Psoas muscle (tissue), 8 donors: ENCODE measurements around the gene PLPP3. TPM values are rescaled to one million over a fixed set of nuclear protein-coding genes. Genes with fewer than 3 reads are reported as not detected.

Experiments
- ATAC-seq, 4 donors: fragments of 200-7000 bp; cut with Tn5 transposase; one replicate each; pipeline ENCODE4 v1.9.1; 2020; ENCODE audit warnings: moderate library complexity in 3 of 4, mild to moderate bottlenecking in 2 of 4
- DNase-seq, 2 donors: peaks; one replicate each; pipeline ENCODE4 v3.0.0-alpha.2; 2020
- H3K27ac ChIP-seq: fragments of 200-600 bp; one replicate; pipeline ENCODE4 v1.8.0; 2022
- H3K27me3 ChIP-seq, 3 donors: fragments of 200-600 bp in 1 of 3; one replicate each; pipeline versions ENCODE4 v1.6.1 to v1.8.0; 2013 to 2022; ENCODE audit warnings: low read length in 2 of 3, mild to moderate bottlenecking in 2 of 3, moderate library complexity in 1 of 3; ENCODE audit not compliant: insufficient read depth in 3 of 3
- H3K36me3 ChIP-seq, 2 donors: fragments of 200-600 bp in 1 of 2; one replicate each; pipeline versions ENCODE4 v1.6.1 to v1.8.0; 2013 to 2022; ENCODE audit warnings: low read depth in 1 of 2, mild to moderate bottlenecking in 1 of 2, moderate library complexity in 1 of 2; ENCODE audit not compliant: insufficient read depth in 1 of 2
- H3K4me1 ChIP-seq: fragments of 200-600 bp; one replicate; pipeline ENCODE4 v1.8.0; 2022
- H3K4me3 ChIP-seq: fragments of 200-600 bp; one replicate; pipeline ENCODE4 v1.8.0; 2022; ENCODE audit warnings: mild to moderate bottlenecking
- H3K9me3 ChIP-seq: fragments of 200-600 bp; one replicate; pipeline ENCODE4 v1.8.0; 2022
- WGBS, 3 donors: extraction: QIAGEN DNeasy Blood & Tissue Kit; methylation state at CpG; one replicate each; pipeline versions ENCODE4 v1.1.6 to v1.1.7; 2013; 5-methylcytosine and 5-hydroxymethylcytosine counted together
- intact Hi-C, 2 donors: fragments of 100-400 bp; cut with DNase I; formaldehyde crosslinking; loops; one replicate each; pipeline versions ENCODE4 v1.11.0 to v1.14.2; 2022
- polyA plus RNA-seq, 3 donors: library from polyadenylated mRNA; stranded (reverse); fragments of 200-250 nt; gene quantifications; one replicate each; pipeline ENCODE4 v1.2.3, GENCODE V29; 2013
- total RNA-seq, 4 donors: library from RNA; stranded (reverse); fragmentation: NEBNext Ultra II Directional in 2 of 4; extraction: Animal tissue kit (Norgen Biotek cat#: 25700) in 2 of 4; gene quantifications; one replicate each; pipeline versions ENCODE4 v1.2.1 to v1.2.4, GENCODE V29; 2021 to 2023
- TF ChIP-seq, protein P1 (sequence below): fragments of 200-600 bp; IDR thresholded peaks from one replicate; pipeline ENCODE4 v1.8.0; 2022; ENCODE audit warnings: antibody characterized with exemption
- donor health status: healthy with polysubstance abuse.
- donor health status: DM: no; HTN: no; CAD: no; lungs with moderate emphysema.
- donor health status: Bipolar disorder and iron deficiency.
- donor health status: healthy.
- donor health status: DM: yes; HTN: yes; CAD: no.
- donor health status: DM: no; HTN: no; CAD: no.
- donor health status: DM: no; HTN: no; CAD: no.
- donor health status: DM: yes; HTN: yes; CAD: no.

Gene PLPP3
- total and polyA plus RNA-seq, 7 donors: 35.5 to 69.1 (median 46.3) TPM

GRCh38 chr1:56548571-56548970 is 30.8 kb downstream of the PLPP3 start:
- peaks cover 68% of the 10 kb centered on the region for H3K4me1 ChIP-seq

DNA sequence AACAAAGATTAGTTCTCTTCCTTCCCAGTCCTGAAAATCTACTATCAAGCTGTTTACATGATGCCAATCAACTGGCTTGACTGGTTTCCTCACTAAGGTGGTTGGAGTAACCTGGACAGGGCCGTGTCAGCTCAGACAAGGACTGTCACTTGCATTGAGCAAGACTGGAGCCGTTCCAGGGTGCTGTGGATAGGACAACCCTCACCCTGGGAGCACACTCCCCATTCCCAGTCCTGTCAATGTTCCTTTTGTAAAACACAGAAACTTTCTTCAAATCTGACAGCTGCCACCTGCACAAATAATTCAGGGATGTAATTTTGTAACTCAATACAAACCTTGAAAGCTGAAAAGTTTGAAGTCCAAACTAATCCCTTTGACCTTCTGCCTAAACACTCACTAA is 31.4 kb downstream of the PLPP3 start:
- peak; percentile 77 to 91 (median 88) for ATAC-seq
- Histone ChIP-seq H3K9me3 (no peaks in the 10 kb centered on the region), H3K27ac (peak overlapping the region; percentile 12), H3K27me3 (no peaks in the 10 kb centered on the region), H3K36me3 (no peaks in the 10 kb centered on the region), H3K4me1 (peaks cover 70% of the 10 kb centered on the region), H3K4me3 (no peak overlapping the region)
- peak; percentile 72 to 84 for DNase-seq
- intact Hi-C loops: no loop called here
- 15 to 26% (median 20%) methylated on average over 2 of the region's 2 CpGs for WGBS, 3 donors
- TF ChIP-seq, protein P1, sequence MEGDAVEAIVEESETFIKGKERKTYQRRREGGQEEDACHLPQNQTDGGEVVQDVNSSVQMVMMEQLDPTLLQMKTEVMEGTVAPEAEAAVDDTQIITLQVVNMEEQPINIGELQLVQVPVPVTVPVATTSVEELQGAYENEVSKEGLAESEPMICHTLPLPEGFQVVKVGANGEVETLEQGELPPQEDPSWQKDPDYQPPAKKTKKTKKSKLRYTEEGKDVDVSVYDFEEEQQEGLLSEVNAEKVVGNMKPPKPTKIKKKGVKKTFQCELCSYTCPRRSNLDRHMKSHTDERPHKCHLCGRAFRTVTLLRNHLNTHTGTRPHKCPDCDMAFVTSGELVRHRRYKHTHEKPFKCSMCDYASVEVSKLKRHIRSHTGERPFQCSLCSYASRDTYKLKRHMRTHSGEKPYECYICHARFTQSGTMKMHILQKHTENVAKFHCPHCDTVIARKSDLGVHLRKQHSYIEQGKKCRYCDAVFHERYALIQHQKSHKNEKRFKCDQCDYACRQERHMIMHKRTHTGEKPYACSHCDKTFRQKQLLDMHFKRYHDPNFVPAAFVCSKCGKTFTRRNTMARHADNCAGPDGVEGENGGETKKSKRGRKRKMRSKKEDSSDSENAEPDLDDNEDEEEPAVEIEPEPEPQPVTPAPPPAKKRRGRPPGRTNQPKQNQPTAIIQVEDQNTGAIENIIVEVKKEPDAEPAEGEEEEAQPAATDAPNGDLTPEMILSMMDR: no peak

More at GRCh38 chr1:56548571-56548970, 30.8 kb downstream of the PLPP3 start:
- Histone ChIP-seq H3K36me3 (no peaks in the 10 kb centered on the region), H3K27ac (no peak overlapping the region), H3K27me3 (no peaks in the 10 kb centered on the region), H3K9me3 (no peaks in the 10 kb centered on the region), H3K4me3 (no peak overlapping the region)
- TF ChIP-seq, protein P1: no peak
- DNase-seq (no peak), ATAC-seq (peak; percentile 40 to 53 (median 44))
- intact Hi-C loops: no loop called here

GRCh38 chr1:56547473-56547872 is 31.9 kb downstream of the PLPP3 start:
- H3K27ac ChIP-seq: peak overlapping the region; percentile 12
- WGBS, 3 donors: 48 to 81% (median 68%) methylated on average over 1 of the region's 1 CpG
- no peak for DNase-seq
- no peaks in the 10 kb centered on the region for H3K9me3 ChIP-seq
- TF ChIP-seq, protein P1: no peak
- peak in 3 of 4 donors; percentile 37 to 52 (median 49) for ATAC-seq
- H3K4me3 ChIP-seq: no peak overlapping the region
- intact Hi-C loops: no loop called here
- H3K27me3 ChIP-seq: no peaks in the 10 kb centered on the region
- H3K36me3 ChIP-seq: no peaks in the 10 kb centered on the region
- peaks cover 70% of the 10 kb centered on the region for H3K4me1 ChIP-seq

- Histone ChIP-seq H3K9me3 (no peaks in the 10 kb centered on the region), H3K27ac (peak overlapping the region; percentile 25), H3K4me1 (peaks cover 78% of the 10 kb centered on the region), H3K36me3 (no peaks in the 10 kb centered on the region), H3K27me3 (no peaks in the 10 kb centered on the region), H3K4me3 (no peak overlapping the region)
- ATAC-seq: peak; percentile 56 to 84 (median 72)
- peak in 1 of 2 donors; percentile 59 for DNase-seq
- 26 to 43% (median 27%) methylated on average over 8 of the region's 8 CpGs for WGBS, 3 donors
- intact Hi-C loops: no loop called here
- TF ChIP-seq, protein P1: no peak
These were observed 33.7 kb downstream of the PLPP3 start for GRCh38 chr1:56545711-56546110.
